ENCODE measurements around the gene NAXD. TPM values are rescaled to one million over a fixed set of nuclear protein-coding genes. Genes with fewer than 3 reads are reported as not detected.

Gene NAXD
- total and polyA plus RNA-seq, 10 of the 15 experiments (the other 5 are each of a cell fraction or from before 2014, with no cell fraction given), result 1.5 to 36.2 (median 23.8) TPM

- TF ChIP-seq BCL11A (IDR thresholded peaks at IDR 0.05; ENCODE audit: low read depth, low read length) (no peak), POLR2AphosphoS2 (IDR thresholded peaks at IDR 0.05; ENCODE audit: low read depth, low read length) (0 out of 2 replicates have a peak, but pooled peaks have one; percentile 51), SMAD1 (IDR thresholded peaks at IDR 0.05; ENCODE audit: low read depth, partially characterized antibody) (no peak), FOXM1 (IDR thresholded peaks at IDR 0.05; ENCODE audit: low read depth, low read length) (no peak), ZBTB40 (IDR thresholded peaks at IDR 0.05; ENCODE audit: borderline replicate concordance) (peak; percentile 89), GATAD2B (conservative IDR thresholded peaks at IDR 0.05; ENCODE audit: low read depth) (peak; percentile 88), MEF2B (IDR thresholded peaks at IDR 0.05; ENCODE audit: partially characterized antibody, poor library complexity, severe bottlenecking) (no peak), SUPT20H (IDR thresholded peaks at IDR 0.05; ENCODE audit: borderline replicate concordance, control insufficient read depth, low read depth, low read length) (no peak), NFYB (IDR thresholded peaks at IDR 0.05; ENCODE audit: insufficient read depth, low read depth, low read length) (peak; percentile 93), NFYA (IDR thresholded peaks at IDR 0.05; ENCODE audit: borderline replicate concordance, low read depth, low read length) (peak; percentile 7; the same call in 1 of the 2 replicates), MAX (IDR thresholded peaks at IDR 0.05; ENCODE audit: low read depth, low read length) (peak; percentile 52; the same call in 1 of the 2 replicates), CHD2 (IDR thresholded peaks at IDR 0.05; ENCODE audit: borderline replicate concordance, low read depth, low read length) (peak; percentile 74), EED (IDR thresholded peaks at IDR 0.05; ENCODE audit: low read depth) (peak; percentile 83), POU2F2 (IDR thresholded peaks at IDR 0.05; ENCODE audit: borderline replicate concordance, low read depth, low read length) (peak; percentile 18; the same call in 1 of the 3 replicates), JUND (IDR thresholded peaks at IDR 0.05; ENCODE audit: low read depth, low read length) (no peak), YY1 (IDR thresholded peaks at IDR 0.05; ENCODE audit: low read depth, low read length) (peak; percentile 91), EP300 (IDR thresholded peaks at IDR 0.05; ENCODE audit: borderline replicate concordance in 1 of 2, control insufficient read depth in 1 of 2, low read depth in 2 of 2, low read length in 2 of 2) (no peak), LARP7 (IDR thresholded peaks at IDR 0.05) (peak; percentile 90), RELA (IDR thresholded peaks at IDR 0.05; ENCODE audit: borderline replicate concordance, partially characterized antibody) (peak; percentile 47), ZBTB4 (CRISPR knock-in tag; IDR thresholded peaks at IDR 0.05) (no peak), IKZF2 (IDR thresholded peaks at IDR 0.05) (peak; percentile 78)
Observed at GRCh38 chr13:110615322-110616102, at the start of gene NAXD (continued).
